GM19395 (cell line): Measurements from ENCODE around the gene RPL36.

Experiments
- ATAC-seq: cut with Tn5 transposase; IDR thresholded peaks from one replicate; pipeline ENCODE4 v1.9.1; 2021; ENCODE audit warnings: mild to moderate bottlenecking, moderate library complexity; ENCODE audit not compliant: unreplicated experiment

The RPL36 gene

GRCh38 chr19:5673752-5674151, 16.3 kb upstream of the RPL36 start:
- ATAC-seq: no peak

- ATAC-seq: no peak
Measured at GRCh38 chr19:5674714-5675113, 15.4 kb upstream of the RPL36 start.

GRCh38 chr19:5676105-5676771, 13.9 kb upstream of the RPL36 start:
- no peak for ATAC-seq

GRCh38 chr19:5676772-5677105, 13.4 kb upstream of the RPL36 start:
- no peak for ATAC-seq

- ATAC-seq: no peak
Measured at GRCh38 chr19:5677136-5677535, 13.0 kb upstream of the RPL36 start.

GRCh38 chr19:5677580-5677979, 12.5 kb upstream of the RPL36 start:
- no peak for ATAC-seq

- no peak for ATAC-seq
Measured at GRCh38 chr19:5678071-5678718, 11.9 kb upstream of the RPL36 start.

GRCh38 chr19:5679289-5680083, 10.6 kb upstream of the RPL36 start:
- ATAC-seq: no peak

- peak; percentile 7 for ATAC-seq
Measured at GRCh38 chr19:5680084-5680436, 10.0 kb upstream of the RPL36 start.

GRCh38 chr19:5680437-5681368, 9.4 kb upstream of the RPL36 start, which contains the start of the genes HSD11B1L and MICOS13:
TSS of gene HSD11B1L (plus strand) at chr19:5681027. CDS start at chr19:5684833, 3,806 bp downstream.
TSS of gene MICOS13 (minus strand) at chr19:5680516. CDS start at chr19:5680486, 30 bp downstream.
- peak; percentile 88 for ATAC-seq

GRCh38 chr19:5681391-5682106, 8.5 kb upstream of the RPL36 start:
- no peak for ATAC-seq

- no peak for ATAC-seq
Measured at GRCh38 chr19:5682107-5682482, 8.0 kb upstream of the RPL36 start.

GRCh38 chr19:5683177-5683886, 6.8 kb upstream of the RPL36 start:
- no peak for ATAC-seq

- ATAC-seq: no peak
Measured at GRCh38 chr19:5684694-5685430, 5.2 kb upstream of the RPL36 start.

- no peak for ATAC-seq
Measured at GRCh38 chr19:5686326-5686646, 3.8 kb upstream of the RPL36 start.

- peak; percentile 52 for ATAC-seq
Measured at GRCh38 chr19:5686647-5687359, 3.3 kb upstream of the RPL36 start.

- ATAC-seq: no peak
Measured at GRCh38 chr19:5687360-5688198, 2.5 kb upstream of the RPL36 start.
